Stimulated activated CD4-positive, alpha-beta T cell treated with anti-CD3 and anti-CD28 coated beads, Interleukin-4, amount 100 ng/mL, for 48 hours (primary cell): ENCODE data around the gene PMPCA.

Experiments used
- DNase-seq, 2 donors: peaks; one replicate each; pipeline ENCODE4 v3.0.0-alpha.2; 2020; ENCODE audit warnings: low read depth in 2 of 2

PMPCA gene

GRCh38 chr9:136373300-136374182 is 36.9 kb upstream of the PMPCA start, which contains the start of gene CARD9:
CARD9 (minus strand) TSS chr9:136373669; CDS start chr9:136372078, 1,591 bp downstream.
- no peak for DNase-seq

- DNase-seq: no peak
These were observed 36.3 kb upstream of the PMPCA start for GRCh38 chr9:136374183-136374575.

GRCh38 chr9:136375096-136375495 is 35.4 kb upstream of the PMPCA start:
- no peak for DNase-seq

GRCh38 chr9:136376457-136376856 is 34.0 kb upstream of the PMPCA start:
- no peak for DNase-seq

DNA sequence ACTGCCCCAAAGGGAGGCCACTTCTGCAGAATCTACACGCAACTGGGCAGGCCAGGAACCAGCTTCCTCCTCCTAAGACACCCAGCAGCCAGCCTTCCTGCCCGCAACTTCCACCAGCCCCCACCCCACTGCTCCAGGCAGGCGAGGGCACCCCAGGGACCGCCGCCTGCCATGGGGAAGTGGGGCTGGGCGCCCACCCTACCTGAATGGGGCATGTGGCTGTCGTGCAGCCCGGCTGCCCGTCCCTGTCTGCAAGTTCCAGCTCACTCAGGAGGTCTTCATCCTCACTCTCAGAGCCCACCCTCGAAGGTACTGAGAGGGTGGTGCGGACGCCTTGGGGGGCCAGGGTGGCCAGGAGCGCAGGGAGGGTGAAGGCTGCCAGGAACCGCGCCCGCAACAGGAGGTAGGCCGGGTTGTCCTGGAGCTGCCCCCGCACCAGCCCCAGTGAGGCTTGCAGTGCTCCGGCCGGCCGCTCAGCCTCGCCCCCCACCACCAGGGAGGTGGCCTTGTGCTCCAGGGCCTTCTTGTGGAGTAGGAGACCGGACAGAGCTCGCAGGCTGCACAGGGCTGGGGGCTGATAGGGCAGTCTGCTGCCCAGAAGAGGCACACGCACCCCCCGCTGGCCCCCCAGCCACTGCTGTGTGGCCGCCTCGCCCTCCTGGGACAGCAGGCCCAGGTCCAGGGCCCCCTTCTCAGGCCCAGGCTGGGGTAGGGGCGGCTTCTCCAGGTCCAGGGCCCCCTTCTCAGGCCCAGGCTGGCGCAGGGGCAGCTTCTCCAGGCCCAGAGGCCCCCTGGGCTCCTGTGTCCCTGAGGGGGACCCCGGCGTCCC is 32.9 kb upstream of the PMPCA start:
- no peak for DNase-seq

DNA sequence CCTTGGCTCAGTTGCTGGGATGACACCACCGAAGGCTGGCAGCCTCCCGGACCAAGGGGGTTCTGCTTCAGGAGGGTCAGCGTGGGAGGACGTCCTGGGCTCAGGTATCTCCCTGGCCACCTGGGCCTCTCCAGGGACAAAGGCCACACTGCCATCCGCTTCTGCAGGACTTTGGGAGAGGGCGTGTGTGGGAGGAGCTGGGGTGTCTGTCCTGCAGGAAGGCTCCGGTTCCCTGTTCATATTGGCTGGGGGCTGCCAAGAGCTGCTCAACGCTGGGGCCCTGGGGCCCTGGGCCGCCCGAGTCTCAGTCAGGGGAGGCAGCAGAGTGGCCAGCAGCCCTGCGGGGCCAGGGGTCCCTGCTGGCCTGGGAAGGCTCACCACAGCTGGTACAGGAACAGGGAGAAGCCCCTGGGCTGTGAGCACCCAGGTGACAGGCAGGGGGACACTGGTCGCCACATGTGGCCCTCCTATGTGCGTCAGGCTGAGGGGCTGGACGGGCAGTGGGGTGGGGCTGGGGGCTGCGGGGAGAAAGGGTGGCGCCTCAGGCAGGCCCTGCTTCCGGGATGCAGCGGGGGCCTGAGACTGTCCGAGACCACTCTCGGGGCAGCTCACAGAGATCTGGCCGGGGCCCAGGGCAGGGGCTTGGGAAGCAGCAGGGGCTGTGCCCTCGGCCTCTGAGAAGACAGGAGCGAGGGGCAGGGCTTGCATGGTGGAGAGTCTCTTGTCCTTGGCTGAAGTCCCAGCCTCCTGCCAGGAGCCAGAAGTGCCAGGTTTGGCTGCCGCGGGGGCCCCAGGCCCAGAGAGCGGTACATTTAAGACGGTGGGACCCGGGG is 32.1 kb upstream of the PMPCA start:
- no peak for DNase-seq

DNA sequence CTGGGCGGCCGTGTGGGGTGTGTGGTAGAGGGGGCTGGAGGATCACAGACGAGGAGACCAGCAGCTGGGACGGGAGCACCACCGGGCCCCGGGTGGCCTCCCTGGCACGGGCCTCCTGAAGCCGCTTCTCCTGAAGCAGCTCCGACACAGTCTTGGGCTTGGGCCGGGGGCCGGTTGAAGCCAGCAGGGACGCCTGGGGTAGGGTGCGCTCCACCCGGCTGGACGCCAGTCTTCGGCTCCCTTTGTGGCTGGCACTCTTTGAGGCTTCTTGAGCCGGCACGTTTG is 31.5 kb upstream of the PMPCA start:
- DNase-seq: no peak

- no peak for DNase-seq
These were observed 31.1 kb upstream of the PMPCA start for GRCh38 chr9:136379401-136379800.

DNA sequence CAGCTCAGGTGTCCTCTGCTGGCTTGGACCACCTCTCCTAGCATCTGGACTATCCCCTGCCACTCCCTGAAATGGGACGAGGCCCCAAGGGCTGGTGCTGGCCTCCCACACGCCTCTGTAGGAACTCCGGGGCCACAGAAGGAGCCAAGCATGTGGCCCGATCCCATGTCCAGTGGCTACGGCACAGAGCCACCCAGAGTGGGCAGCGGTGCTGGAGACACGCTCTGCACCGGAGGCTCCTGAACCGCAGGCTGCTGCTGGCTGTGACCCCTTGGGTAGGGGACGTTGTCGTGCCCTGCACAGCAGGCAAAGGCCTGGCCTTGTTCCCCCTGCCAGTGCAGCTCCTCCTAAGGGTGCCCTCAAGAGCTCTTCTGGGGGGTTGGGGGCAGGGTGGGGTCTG is 30.6 kb upstream of the PMPCA start:
- DNase-seq: no peak

- DNase-seq: no peak
These were observed 30.1 kb upstream of the PMPCA start for GRCh38 chr9:136380381-136380780.

- DNase-seq: no peak
These were observed 29.1 kb upstream of the PMPCA start for GRCh38 chr9:136381311-136381710.

DNA sequence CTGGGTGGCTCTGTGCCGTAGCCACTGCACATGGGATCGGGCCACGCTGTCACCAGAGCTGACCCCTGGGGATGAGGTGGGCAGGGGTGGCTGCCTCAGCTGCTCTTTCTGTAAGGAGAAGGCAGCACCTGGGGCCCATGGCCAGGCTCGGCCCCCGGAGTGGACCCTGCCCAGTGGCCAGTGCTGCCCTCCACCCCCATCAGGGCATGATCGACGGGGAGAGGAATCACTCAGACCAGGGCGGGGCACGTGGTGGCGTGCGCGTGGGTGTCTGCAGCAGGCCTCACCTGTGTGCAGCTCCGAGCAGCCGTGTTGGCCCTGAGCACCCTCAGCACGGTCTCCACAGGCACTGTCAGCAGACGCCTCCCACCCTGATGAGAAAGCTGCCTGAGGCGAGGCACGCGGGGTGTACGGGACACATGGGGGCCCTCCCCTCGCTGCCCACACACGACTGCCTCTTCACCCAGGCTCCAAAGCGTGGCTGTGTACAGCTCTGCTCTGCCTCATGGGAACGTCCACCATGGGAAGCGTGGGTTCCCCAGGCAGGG is 28.4 kb upstream of the PMPCA start:
- DNase-seq: no peak

GRCh38 chr9:136383436-136383835 is 27.0 kb upstream of the PMPCA start:
- DNase-seq: no peak

DNA sequence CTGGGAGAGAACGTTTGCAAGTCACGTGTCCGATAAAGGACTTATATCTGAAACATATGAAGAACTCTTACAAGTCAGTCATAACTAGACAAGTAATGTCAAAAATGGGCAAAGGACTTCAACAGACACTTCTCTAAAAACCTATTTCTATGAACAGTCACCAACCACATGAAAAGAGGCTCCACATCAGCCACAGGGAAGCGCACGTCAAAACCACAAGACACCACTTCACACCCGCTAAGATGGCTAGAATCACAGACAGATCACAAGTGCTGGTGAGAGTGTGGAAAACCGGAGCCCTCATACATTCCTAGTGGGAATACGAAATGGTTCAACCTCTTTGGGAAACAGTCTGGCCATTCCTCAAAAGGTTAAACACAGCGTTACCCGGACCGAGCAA is 25.4 kb upstream of the PMPCA start:
- peak in 1 of 2 donors; percentile 28 for DNase-seq

DNA sequence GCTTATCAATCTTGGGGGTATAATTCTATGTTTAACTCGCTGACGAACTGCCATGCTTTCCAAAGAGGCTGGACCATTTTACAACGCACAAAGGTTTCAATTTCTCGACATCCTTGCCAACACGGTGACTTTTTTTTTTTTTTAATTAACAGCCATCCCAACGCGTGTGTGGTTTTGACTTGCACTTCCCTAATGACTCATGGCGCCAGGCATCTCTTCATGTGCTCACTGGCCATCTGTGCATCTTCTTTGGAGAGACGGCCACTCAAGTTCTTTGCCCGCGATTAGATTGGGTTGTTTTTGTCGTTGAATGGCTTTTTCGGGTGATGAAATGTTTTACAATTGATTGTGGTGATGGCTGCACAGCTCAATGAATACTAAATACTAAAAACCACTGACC is 24.4 kb upstream of the PMPCA start:
- DNase-seq: no peak

DNA sequence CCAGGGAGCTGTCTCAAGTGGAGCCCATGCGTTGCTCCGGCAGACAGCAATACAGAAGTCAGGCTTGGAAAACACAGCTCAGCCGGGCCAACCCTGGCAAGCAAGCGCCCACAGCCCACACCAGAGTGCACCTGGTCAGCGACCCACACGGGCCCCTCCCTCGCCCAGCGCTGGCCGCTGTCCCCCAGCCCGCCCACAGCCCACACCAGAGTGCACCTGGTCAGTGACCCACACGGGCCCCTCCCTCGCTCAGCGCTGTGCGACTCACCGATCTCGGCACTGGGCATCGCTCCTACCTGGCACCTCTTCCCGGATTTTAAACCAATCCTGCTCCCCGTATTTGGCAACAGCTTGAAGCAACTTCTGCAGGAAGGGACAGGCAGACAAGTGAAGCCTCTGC is 23.2 kb upstream of the PMPCA start:
- no peak for DNase-seq

DNA sequence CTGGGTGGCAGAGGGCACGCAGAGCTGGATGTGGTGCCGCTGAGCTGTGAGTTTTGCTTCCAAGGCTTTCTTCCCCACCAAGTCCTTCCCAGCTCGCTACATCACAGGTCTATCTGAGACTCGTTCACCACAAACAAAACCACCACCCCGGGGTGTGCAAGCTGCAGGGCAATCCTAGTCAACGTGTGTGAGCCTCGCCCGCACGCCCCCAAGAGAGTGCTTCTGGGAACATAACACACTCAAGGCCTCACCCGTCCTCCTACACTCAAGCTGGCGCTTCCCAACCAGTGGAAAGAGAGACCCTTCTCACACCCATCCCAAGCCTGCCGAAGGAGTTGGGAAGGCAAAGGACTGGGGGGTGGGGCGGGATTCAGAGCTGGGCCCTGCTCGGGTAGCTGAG is 21.1 kb upstream of the PMPCA start:
- no peak for DNase-seq

DNA sequence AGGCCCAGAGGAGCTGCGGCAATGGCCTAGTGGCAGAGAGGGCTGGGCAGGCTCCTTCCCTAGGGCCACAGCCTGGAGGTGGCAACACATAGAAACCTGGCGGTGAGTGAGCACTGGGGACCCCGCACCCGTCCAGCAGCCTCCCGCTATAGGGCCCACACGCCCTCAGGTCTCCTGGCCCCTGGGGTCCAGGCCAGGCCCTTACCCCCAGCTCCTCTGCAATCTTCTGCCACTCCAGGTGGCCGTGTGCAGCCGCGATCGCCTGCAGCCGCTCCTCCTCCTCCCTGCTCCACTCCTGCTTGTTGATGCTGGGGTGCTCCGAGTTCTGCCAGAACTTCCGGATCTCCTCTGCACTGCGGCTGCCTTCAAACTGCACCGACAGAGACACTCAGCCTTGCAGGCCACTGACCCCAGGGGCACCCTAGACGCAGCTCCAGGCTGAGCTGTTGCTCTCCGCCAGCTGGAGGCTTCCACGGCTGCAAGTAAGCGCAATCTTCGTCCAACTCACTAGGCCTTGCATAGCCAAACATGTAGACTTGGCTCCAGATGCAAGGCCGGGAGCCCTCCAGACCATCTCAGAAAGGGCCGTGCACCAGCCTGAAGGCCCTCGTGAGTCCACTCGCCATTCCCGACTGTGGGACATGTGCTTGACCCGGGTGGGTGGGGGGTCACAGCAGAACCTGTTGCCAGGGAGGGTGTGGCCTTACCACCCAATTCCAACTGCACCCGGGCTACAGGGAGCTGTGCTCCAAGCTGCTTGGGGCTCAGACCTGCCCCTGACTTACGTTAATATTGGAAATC is 18.5 kb upstream of the PMPCA start:
- DNase-seq: no peak

DNA sequence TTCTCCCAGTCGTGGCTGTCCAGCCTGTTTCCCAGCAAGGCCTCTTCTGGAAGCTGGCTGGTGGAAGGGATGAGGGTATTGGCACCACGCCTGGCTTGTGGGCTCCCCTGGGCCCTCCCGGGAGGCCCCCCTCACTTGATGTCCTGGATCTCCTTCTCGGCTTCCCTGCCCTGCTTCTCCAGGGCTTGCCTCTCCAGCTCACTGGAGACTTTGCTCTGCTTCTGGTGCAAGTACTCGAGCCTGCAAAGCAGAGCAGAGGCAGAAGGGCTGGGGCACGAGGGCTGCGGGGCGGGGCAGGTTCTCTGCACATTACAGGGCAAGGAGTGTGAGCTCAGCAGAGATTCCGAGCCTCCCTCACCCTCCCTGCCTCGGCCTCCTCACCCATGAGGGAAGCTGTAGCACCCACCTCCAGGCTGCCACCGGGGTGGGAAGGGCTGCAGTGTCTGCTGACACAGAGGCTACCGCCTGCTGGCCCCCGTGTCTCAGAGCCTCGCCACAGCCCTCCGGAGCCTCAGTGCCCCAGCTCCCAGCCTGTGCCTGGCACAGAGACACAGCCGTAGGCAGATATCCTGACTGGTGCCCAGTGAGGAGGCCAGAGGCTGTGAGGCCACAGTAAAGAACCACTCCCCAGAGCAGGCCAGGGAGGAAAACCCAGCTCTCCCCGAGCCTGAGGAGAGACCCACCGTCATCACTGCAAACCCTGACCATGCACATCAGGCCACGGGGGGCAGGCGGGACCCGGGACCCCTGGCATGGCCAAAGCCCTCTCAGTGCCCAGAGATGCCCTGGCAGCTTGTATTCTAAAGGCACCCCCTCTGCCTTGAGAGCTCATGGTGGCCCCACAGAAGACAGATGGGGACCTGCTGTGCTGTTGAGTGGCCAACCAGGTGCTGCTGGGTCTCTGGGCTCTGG is 17.7 kb upstream of the PMPCA start:
- DNase-seq: no peak

DNA sequence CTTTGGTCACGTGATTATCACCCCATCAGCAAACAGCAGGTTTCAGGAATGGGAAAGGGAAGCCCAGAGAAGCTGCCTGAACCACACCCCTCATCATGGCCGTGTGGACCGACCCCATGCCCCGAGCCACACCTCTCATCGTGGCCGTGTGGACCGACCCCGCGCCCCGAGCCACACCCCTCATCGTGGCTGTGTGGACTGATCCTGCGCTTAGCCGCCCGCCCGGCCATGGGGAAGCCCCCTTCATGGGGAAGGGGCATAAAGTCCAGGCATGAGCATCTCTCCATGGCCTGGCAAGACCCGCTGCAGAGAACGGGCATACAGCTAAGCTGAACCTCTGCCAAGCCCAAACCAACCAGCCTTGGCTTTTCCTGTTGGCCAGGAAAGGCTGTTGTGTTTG is 16.9 kb upstream of the PMPCA start:
- no peak for DNase-seq
